Measurements from ENCODE around the gene ZBTB12.

Gene ZBTB12

DNA sequence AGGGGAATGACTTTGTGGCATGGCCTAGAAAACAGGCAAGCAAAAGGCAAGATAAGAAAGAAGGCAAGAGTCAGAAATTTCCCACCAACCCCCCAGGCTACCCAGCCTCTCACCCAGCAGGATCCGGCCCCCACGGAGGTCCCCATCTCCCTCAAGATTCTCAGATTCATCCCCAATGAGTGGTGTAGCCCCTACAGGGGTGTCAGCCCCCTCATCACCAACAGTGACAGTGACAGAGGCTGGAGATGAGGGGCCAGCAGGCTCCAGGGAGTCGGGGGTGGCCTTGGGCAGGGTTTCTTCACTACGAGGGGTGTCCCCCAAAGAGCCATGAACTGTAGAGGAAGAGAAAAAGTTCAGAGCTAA lies 5.4 kb downstream of the ZBTB12 start:
- DNase-seq, result no peak

- no peak for DNase-seq
Measured at GRCh38 chr6:31892821-31893220, 9.1 kb downstream of the ZBTB12 start.

DNA sequence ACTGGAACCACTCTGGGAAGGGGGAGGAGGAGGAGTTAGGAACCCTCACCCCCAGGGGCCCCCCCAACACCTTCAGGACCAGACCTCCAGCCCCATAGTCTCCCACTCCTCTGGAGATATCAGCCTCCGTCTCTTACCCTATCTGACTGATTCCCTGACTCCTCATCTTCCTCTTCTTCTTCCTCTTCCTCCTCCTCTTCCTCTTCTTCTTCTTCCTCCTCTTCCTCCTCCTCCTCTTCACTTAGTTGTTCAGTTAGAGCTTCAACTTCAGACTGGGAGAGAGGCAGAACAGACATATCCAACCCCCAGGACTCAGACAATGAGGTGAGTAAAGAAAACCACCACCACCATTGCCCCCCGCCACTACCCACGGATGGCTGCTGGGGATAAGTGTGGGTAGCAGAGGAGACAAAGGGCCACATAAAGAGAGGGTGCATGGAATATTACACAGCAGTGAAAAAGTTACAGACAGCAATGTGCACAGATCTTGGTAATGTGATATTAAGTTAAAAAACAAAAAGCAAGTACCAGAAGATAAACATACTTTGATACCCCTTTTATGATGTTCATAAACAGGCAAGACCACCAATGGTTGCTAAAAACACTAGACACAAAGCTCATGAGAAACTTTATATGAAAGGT lies 12.4 kb downstream of the ZBTB12 start:
- DNase-seq, result no peak

- no peak for DNase-seq
Measured at GRCh38 chr6:31888276-31889258, 13.3 kb downstream of the ZBTB12 start.

GRCh38 chr6:31887173-31888007 lies 14.5 kb downstream of the ZBTB12 start:
- DNase-seq, result no peak

DNA sequence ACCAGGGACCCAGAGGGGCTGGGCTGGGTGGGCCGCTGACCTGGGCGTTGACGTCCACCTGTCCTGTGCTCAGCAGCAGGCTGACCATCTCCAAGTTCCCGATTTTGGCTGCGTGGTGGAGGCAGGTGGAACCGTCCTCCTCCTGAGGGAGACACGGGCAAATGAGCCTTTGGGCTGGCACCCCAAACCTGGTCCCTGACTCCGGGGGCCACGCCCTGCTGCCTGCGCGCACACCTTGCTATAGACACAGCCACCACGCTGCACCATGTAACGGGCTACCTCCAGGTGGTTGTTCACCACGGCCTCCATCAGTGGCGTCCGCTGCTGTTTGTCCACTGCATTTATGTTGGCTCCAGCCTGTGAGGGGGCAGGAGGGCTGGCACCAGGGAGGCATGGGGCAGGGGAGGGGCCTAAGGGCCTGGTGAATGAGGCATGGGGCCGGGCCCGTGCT lies 15.3 kb downstream of the ZBTB12 start:
- no peak for DNase-seq

DNA sequence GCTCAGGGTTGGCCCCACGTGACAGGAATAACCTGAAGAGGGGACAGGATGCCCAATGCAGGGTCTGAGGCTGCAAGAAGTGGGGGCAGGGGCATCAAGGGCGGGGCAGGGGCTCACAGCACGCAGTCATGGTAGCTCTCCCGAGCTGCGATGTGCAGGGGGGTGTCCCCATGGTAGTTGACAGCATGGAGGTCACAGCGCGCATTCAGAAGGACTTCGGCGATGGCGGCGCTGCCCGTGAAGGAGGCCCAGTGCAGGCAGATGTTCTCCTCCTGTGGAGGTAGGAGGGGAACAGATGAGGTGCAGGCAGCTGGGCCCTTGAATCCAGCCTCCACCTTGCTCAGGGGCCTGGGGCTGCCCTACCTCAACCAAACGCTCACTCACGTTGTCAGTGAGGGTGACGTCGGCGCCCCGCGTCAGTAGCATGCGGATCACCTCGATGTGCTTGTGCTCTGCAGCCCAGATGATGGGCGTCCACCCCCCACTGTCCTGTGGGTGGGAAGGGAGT lies 17.3 kb downstream of the ZBTB12 start:
- no peak for DNase-seq

GRCh38 chr6:31883676-31884075 lies 18.2 kb downstream of the ZBTB12 start:
- no peak for DNase-seq

- DNase-seq, result no peak
Measured at GRCh38 chr6:31882344-31882743, 19.5 kb downstream of the ZBTB12 start.

GRCh38 chr6:31881136-31881859 lies 20.6 kb downstream of the ZBTB12 start:
- no peak for DNase-seq

- no peak for DNase-seq
Measured at GRCh38 chr6:31880616-31881015, 21.3 kb downstream of the ZBTB12 start.

DNA sequence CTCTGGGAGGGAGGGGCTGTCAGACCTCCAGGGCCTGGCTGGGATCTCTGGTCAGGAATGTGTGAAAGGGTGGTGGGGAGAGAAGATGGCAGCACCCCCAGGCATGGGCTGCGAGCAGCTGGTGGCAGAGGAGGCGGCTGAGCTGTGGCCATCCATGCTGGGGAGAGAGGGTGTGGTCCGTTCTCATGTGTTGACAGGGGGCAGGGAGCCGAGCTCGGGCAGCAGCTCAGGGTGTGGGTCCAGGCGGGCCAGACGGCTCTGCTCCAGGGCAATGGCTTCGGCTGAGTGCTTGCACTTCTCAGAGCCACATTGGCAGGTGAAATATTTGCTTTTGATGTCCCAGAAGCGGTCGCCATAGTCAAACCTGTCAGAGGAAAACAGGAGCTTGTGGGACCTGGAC lies 22.0 kb downstream of the ZBTB12 start:
- no peak for DNase-seq

DNA sequence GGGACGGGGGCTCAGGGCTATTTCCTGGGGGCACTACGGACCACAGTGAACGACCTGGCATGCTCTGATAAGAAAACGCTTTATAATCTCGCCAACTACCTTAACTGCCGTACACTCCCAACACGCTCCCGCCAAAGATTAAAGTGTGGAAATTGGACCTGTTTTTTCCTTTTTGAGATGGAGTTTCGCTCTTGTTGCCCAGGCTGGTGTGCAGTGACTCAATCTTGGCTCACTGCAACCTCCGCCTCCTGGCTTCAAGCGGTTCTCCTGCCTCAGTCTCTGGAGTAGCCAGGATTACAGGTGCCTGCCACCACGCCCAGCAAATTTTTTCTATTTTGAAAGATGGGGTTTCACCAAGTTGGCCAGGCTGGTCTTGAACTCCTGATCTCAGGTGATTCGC lies 22.7 kb downstream of the ZBTB12 start:
- no peak for DNase-seq

DNA sequence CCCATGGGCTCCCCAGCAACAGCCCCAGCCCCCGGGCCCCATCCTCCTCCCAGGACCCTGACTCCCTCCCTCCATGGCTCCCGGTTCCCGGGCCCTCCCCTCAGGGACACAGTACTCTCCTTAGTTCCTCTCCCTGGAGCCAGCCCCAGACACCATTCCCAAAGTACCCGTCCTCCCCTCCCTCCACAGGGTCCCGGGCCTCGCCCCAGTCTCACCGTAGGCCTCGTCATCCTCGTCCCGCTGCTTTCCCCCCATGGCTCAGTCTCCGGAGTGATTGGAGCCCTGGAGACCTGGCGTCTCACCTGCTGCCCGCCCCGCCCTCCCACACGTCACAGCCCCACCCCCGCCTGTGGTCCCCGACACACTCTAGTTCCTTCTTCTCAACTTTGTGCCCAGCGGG lies 23.2 kb downstream of the ZBTB12 start, which contains the start of gene SLC44A4:
TSS of gene SLC44A4 (minus strand) at position 272 of the 400 bp plus-strand sequence. CDS start at position 255, 17 bp downstream.
- DNase-seq, result no peak

GRCh38 chr6:31878222-31878621 lies 23.7 kb downstream of the ZBTB12 start:
- no peak for DNase-seq

DNA sequence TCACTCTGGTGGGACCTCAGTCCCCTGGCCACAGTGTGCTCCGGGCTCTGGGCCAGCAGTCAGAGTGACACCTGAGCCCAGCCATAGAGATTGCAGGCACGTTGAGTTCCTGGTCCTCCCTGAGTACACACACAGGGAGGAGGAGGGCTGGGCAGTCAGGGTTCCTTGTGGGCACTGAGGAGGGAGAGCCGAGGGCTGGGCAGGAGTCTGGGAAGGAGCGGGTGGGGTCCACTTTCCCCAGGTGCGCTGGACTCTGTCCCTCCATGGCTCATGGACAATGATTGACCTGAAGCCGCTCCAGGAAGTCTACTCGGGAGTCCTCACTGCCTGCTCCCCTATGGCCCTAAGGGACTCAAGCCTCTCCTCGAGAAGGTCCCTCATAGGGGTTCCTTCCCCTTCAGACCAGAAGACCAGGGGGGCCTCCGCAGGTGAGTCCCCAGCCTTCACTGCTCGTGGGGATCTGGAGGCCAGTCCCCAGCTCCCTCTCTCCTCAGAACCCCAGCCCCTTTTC lies 24.2 kb downstream of the ZBTB12 start:
- no peak for DNase-seq

DNA sequence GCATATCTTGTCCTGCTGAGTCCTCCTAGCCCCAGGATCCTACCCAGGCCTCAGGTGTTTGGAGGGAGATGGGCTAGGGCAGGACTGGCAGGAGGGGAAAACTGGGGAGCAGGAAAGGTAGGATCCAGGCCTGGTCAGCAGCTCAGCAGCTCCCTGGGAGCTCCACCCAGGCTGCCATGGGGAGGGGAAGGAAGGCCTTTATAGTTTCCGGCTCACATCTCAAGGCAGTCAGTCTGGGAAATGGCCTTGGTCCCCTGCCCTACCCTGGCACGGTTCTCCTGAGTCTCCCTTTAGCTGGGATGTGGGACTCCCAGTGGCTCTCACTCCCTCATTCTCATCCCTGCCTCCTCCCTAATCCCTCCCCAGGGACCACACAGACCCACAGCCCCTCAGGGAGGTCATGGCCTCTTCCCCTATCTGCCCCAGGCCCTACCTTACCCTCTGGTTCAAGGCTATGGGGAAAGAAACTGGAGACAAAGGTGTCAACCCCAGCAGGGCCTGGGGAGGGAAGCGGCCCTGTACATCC lies 24.7 kb downstream of the ZBTB12 start:
- DNase-seq, result no peak

GRCh38 chr6:31876357-31876756 lies 25.5 kb downstream of the ZBTB12 start:
- DNase-seq, result no peak

DNA sequence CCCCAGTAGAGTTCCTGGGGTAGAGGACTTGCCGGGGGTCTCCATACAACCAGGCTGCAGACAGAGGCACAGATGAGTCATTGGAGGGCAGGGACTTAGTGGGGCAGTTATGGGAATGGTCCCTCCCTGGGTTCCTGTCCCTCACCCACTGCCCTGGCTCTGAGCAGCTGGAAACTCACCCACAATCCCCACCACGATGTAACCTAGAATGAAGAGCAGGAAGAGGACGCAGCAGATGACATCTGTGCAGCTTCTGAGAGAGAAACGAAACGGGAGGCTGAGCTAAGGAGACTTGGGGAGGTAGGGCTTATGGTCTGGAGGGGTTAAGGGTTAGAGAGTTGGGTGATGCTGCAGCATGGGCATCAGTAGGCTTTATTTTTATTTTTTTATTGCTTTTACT lies 26.0 kb downstream of the ZBTB12 start:
- no peak for DNase-seq

GRCh38 chr6:31874836-31875572 lies 26.9 kb downstream of the ZBTB12 start:
- DNase-seq, result no peak

GRCh38 chr6:31874084-31874670 lies 27.7 kb downstream of the ZBTB12 start:
- no peak for DNase-seq

All from cerebellar nuclear complex (tissue), 1 donor.